Amniotic stem cell (primary cell): ENCODE measurements around the gene UCK2.

ENCODE experiments used
- DNase-seq: peaks from one replicate; lab custom pipeline; 2025; lab: John Stamatoyannopoulos, UW

UCK2 gene

DNA sequence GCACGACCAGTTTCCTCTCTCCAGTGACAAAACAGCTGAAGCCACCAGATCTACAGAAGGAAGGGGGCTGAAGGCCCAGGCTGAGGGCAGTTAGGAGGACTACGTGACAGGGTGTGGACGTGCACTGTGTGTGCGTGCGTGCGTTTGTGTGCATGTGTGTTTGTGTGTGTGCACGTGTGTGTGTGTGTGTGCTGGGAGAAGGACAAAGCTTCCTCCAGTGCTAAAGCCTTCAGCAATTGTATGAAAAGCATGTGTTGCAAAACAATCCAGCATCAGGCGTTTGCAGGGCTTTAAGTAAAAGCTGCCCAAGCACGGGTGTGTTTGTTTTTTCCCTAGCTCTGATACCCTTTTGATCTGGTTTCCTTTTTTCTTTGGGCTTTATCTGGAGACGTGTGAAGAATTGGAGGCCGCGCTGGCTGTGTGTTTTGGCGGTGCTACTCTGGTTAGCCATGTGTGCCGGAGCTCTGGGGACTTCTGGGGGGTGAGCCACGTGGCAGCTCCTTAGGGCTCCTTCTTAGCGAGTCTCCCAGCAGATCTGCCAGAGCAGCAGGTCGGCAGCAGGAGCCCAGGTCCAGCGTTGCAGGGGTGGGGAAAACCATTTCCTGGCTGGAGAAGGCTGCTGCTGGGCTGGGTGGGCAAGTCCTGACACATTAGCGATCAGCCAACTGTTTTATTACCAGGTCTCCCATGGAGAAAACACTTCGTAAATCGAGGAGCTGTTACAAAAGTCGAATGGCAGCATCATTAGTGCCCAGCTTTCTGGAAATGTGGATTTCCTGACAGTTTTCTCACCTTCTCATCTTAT, 73.4 kb downstream of the UCK2 start:
- no peak for DNase-seq

GRCh38 chr1:165902565-165902964, 75.2 kb downstream of the UCK2 start:
- no peak for DNase-seq

GRCh38 chr1:165903672-165904071, 76.3 kb downstream of the UCK2 start:
- DNase-seq, result no peak

DNA sequence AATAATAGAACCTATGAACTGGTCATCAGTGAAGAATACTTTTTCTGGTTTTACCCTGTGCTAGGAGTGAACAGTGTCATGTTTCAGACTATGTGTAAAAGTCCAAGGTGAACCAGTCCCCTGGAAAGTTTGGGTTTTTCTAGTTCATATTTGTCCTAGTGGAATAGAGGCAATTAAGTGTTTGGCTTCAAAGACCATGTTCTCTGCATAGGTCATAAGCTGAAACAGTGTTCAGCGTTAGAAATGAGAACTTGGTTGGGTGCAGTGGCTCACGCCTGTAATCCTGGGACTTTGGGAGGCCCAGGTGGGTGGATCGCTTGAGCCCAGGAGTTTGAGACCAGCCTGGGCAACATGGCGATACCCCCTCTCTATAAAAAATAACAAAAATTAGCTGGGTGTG, 77.5 kb downstream of the UCK2 start:
- no peak for DNase-seq

- no peak for DNase-seq
Measured at GRCh38 chr1:165905853-165906252, 78.4 kb downstream of the UCK2 start.

DNA sequence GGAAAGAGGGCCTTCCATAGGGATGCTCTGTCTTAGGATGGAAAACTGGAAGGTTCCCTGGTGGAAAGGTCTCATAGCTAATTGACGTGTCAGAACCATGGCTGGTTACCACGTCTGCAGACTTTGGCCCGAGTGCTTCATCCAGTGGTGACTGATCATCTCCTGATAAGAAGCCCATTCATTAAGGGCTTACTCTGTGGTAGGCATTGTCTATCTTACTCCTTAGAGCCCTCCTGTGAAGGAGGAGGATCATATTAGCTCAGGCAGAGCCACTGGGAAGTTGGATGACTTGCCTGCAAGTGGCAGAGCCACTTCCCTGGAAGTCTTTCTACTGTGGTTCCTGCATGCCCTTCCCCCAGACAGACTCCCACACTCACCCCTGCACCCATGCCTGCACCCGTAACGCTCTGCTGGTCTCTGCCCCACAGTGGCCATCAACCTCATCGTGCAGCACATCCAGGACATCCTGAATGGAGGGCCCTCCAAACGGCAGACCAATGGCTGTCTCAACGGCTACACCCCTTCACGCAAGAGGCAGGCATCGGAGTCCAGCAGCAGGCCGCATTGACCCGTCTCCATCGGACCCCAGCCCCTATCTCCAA, 79.9 kb downstream of the UCK2 start:
- no peak for DNase-seq

- no peak for DNase-seq
Measured at GRCh38 chr1:165910764-165911421, 83.5 kb downstream of the UCK2 start.

DNA sequence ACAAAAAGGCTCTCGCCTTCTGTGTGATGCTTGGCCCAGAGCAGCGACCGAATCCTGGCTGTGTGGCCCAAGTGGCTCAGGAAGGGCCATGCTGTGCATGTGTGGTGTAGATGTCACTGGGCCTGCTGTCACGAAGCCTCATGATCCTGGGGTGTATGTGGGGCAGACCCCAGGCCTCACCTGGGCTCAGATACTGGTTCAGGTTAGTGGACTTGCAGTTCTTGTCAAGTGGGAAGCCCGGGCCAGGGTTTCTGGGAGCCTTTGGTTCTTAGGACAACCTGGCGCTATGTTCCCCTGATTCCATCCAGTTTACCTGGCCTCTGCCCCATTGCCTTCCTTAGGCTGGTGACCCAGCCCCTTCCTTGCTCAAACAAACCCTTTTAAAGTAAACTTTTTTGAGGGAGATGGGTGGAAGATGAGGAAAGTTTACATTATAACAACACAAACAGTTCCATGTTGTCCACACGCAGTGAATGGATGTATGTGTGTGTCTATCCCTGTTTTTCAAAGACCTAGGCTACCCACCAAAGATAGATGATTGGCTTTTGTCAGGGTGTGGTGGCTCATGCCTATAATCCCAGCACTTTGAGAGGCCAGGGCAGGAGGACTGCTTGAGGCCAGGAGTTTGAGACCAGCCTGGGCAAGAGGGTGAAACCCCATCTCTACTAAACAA, 84.3 kb downstream of the UCK2 start:
- no peak for DNase-seq

- no peak for DNase-seq
Measured at GRCh38 chr1:165912638-165913037, 85.2 kb downstream of the UCK2 start.

- peak; percentile 54 for DNase-seq
Measured at GRCh38 chr1:165914136-165914798, 86.9 kb downstream of the UCK2 start.

- DNase-seq, result no peak
Measured at GRCh38 chr1:165915480-165915879, 88.1 kb downstream of the UCK2 start.

DNA sequence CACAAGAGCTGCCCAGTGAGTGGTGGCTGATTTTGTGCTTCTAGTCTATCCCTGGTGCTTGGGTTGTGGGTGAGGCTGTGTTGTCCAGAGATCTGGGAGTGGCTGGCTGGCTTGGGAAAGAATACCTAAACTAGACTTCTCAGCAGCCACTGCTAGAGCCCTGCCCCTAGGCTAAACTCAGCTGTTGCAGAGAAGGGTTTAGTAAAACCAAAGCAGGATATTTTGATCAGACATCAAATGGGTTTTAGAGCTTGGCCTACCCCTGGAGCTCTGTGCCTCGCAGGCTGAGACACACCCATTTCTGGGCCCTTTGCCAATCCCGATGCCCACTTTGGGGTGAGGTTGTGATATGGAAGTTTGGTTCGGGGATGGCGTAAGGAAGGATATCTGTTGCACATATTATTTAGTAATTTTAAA, 88.5 kb downstream of the UCK2 start:
- DNase-seq, result no peak

GRCh38 chr1:165917166-165917565, 89.8 kb downstream of the UCK2 start:
- no peak for DNase-seq

- no peak for DNase-seq
Measured at GRCh38 chr1:165924117-165924516, 96.7 kb downstream of the UCK2 start.

DNA sequence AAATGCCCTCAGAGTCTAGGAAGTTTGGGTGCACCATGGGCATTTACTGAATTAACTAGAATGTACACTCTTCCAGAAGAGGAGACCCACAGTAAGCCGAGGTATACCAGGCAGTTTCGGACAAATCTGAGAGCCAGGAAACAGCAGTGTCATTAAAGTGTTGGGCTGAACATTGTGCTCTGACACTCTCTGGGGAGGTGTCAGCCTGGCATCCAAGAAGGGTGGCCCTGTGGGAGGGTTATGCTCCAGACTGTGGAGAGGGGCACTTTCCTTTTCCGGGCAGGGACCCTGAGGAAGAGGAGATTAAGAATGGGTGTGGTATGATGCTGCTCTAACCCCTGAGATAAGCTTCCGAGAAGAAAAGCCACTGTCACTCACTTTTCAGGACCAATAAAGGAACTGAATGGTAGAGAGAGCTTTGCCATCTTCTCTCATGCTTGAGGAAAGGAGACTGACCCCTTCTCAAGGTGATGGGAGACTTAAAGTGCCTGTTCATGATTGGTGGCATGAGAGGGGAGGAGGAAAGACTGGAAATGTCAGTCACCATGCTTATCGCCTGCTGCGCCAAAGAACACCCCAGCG, 98.2 kb downstream of the UCK2 start:
- DNase-seq, result no peak

DNA sequence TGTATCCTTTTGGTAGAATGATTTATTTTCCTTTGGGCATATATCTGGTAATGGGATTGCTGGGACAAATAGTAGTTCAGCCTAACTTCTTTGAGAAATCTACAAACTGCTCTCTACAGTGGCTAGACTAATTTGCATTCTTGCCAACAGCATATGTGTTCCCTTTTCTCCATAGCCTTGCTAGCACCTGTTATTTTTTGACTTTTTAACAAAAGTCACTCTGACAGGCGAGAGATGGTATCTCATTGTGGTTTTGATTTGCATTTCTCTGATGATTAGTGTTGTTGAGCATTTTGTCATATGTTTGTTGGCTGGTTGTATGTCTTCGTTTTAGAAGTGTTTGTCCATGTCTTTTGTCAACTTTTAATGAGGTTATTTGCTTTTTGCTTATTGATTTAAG, 99.8 kb downstream of the UCK2 start:
- DNase-seq, result no peak

GRCh38 chr1:165928075-165928731, 100.8 kb downstream of the UCK2 start:
- DNase-seq, result peak; percentile 36

DNA sequence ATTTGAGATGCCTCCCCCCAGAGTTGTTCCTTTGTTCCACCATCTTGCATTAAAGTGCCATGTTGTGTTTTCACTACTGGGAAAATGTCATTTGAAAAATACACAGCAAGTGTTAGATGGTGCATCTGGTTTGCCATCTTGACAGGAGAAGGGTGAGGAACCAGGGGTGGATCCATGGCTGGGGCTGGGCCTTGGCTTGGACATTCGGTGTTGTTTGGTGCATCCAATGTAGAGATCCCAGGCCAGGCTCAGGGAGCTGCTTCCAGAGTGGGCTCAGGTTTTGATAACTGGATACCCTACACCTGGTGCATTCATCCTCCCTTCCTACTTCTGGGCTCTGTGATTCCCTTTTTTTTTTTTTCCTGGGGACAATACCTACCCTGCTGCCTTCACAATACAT, 103.5 kb downstream of the UCK2 start:
- DNase-seq, result no peak

DNA sequence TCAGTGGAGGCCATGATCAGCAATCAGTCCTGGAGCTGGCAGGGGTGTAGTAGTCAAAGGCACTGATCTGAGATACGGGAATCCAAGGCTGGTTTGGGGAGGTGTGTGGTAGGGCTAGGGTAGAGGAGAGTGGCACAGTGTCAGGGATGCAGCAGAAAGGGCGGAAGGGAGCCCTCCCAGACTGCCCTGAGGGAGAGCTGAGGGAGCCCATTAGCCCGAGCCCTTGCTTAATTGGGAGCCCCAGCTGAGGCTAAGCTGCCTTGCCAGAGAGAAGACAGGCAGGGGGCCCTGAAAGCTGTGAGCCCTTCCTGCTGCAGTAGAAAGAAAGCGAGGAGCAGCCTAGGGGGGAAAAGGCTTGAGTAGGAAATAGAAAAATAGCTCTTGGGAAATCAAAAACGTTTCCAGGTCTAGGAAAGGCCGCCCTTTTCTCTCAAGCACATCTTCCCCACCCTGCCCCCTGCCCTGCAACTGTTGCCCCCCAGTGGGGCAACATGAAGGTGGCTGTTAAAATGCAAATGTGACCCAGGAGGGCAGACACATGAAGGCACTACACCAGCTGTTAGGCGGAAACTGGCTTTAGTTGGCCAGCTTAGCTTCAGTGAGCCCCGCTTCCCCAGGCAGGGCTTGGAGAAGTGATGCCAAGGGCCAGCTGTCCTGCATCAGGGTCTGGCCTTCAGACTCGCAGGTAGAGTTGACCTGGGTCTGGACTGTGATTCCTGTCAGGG, 106.2 kb downstream of the UCK2 start:
- DNase-seq, result no peak

DNA sequence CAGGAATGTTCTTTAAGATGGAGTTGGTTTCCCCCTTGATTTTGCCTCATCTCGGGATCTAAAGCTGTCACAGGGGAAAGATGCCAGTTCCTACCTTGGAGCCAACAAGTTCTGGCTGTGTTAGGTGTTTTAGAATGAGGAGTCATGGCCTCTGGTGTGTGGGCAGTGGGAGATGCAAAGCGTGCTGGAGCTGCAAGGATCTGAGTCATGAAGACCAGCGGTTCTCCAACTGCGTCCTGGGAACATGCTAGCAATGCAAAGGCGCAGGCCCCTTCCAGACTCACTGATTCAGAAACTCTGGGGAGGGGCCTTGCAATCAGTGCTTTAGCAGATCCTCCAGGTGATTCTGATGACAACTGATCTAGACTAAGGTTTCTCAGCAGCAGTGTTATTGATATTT, 109.1 kb downstream of the UCK2 start:
- no peak for DNase-seq

- DNase-seq, result no peak
Measured at GRCh38 chr1:165937829-165938228, 110.4 kb downstream of the UCK2 start.
